Testis (tissue), 3 donors: ENCODE data around the gene UVRAG. TPM values are rescaled to one million over a fixed set of nuclear protein-coding genes. Genes with fewer than 3 reads are reported as not detected.

Experiments
- DNase-seq: peaks from one replicate; pipeline ENCODE4 v3.0.0-alpha.2; 2019
- H3K27ac ChIP-seq, 2 donors: fragments of 200-600 bp; sonication (generic); one replicate each; pipeline ENCODE4 v1.5.1; 2019
- H3K27me3 ChIP-seq: fragments of 200-600 bp; sonication (generic); one replicate; pipeline ENCODE4 v1.5.1; 2019
- H3K36me3 ChIP-seq: fragments of 200-600 bp; sonication (generic); one replicate; pipeline ENCODE4 v1.5.1; 2017; ENCODE audit warnings: low read depth; ENCODE audit errors: missing control alignments
- H3K4me1 ChIP-seq: fragments of 200-600 bp; sonication (generic); one replicate; pipeline ENCODE4 v1.5.1; 2019
- H3K4me3 ChIP-seq, 2 donors: fragments of 200-600 bp; sonication (generic); one replicate each; pipeline ENCODE4 v1.5.1; 2017 to 2019
- H3K9me3 ChIP-seq: fragments of 200-600 bp; sonication (generic); one replicate; pipeline ENCODE4 v1.5.1; 2017
- CTCF ChIP-seq, 3 experiments: fragments of 450-650 bp in 2 of 3; fragments of 200-600 bp in 1 of 3; sonication (generic) in 1 of 3; IDR thresholded peaks; one replicate each; pipeline ENCODE4 v1.5.1; 2016 to 2019; ENCODE audit warnings: antibody characterized with exemption in 3 of 3, mild to moderate bottlenecking in 2 of 3, moderate library complexity in 1 of 3
- POLR2A ChIP-seq: fragments of 450-650 bp; IDR thresholded peaks from one replicate; pipeline ENCODE4 v1.6.1; 2017; ENCODE audit warnings: antibody characterized with exemption, mild to moderate bottlenecking, moderate library complexity
- WGBS, 2 donors: methylation state at CpG; one replicate each; pipeline ENCODE4 v1.1.5; 2018; 5-methylcytosine and 5-hydroxymethylcytosine counted together
- intact Hi-C: fragments of 100-400 bp; cut with DNase I; formaldehyde crosslinking; loops from one replicate; pipeline ENCODE4 v1.15.1; 2023; ENCODE audit warnings: low total_unique reads
- polyA plus RNA-seq: library from polyadenylated mRNA; stranded (reverse); fragments of 350-450 nt; fragmentation: Illumina TruSeq; extraction: RNeasy Lipid Tissue Mini Kit (QIAGEN cat#74804); gene quantifications from one replicate; pipeline ENCODE4 v1.2.3, GENCODE V29; 2014; ENCODE audit warnings: low read depth, low replicate concordance; ENCODE audit not compliant: insufficient read depth
- total RNA-seq, 2 donors: library from RNA; depleted of rRNA; stranded (reverse); fragments of >200 nt; gene quantifications; one replicate each; pipeline ENCODE4 v1.2.3, GENCODE V29; 2016

Gene UVRAG
- total and polyA plus RNA-seq, 3 donors from 2014 or later, result 10.8 to 22.4 (median 20.1) TPM

DNA sequence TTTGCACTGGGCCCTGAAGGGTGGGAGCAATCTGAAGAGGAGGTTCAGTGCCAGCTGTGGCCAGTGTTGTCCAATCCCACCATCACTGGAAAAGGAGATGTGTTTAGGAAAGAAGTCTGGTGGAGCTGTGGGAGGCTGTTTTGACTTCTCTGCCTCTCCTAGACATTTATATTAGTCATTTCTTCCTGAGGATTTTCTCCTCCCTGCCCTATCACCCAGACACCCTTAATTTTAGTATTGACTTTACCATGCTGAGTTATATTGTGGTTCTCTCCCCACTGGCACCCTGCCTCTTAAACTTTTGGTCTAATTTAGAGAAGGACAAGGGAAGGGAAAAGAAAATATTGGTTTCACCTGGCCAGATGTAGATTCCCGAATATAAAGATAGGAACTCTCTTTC is 232.2 kb downstream of the UVRAG start:
- intact Hi-C loops, result no loop called here
- H3K4me1 ChIP-seq, result no peaks in the 10 kb centered on the region
- TF ChIP-seq POLR2A (no peak), CTCF (IDR thresholded peaks at IDR 0.05) (no peak)
- H3K36me3 ChIP-seq, result no peaks in the 10 kb centered on the region
- H3K27me3 ChIP-seq, result no peaks in the 10 kb centered on the region
- H3K4me3 ChIP-seq, result no peak overlapping the region
- no peak overlapping the region for H3K27ac ChIP-seq
- no peak for DNase-seq
- 72 to 93% methylated on average over 1 of the region's 1 CpG for WGBS, 2 donors
- no peaks in the 10 kb centered on the region for H3K9me3 ChIP-seq

DNA sequence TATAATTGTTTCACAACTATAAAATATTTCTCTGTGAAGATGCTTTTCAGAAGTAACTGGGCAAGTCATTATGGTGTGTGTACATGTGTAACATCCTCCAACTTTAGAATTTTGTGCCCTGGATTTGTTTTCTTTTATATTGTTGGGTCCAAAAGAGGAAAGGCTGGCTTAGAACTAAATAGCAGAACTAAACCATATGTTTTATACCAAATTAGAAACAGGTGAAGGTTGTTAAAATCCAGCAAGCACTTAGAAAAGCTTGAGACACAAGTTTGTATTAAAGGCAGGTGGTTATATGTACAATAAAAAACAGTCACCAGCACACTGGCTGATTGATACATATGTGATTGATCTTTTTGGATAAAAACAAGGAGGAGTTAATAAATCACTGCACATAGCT is 232.8 kb downstream of the UVRAG start:
- Histone ChIP-seq H3K4me1 (no peaks in the 10 kb centered on the region), H3K36me3 (no peaks in the 10 kb centered on the region), H3K27ac (no peak overlapping the region), H3K4me3 (no peak overlapping the region), H3K27me3 (no peaks in the 10 kb centered on the region), H3K9me3 (no peaks in the 10 kb centered on the region)
- TF ChIP-seq CTCF (IDR thresholded peaks at IDR 0.05) (no peak), POLR2A (no peak)
- DNase-seq, result no peak
- intact Hi-C loops, result no loop called here

- Histone ChIP-seq H3K27ac (no peak overlapping the region), H3K9me3 (no peaks in the 10 kb centered on the region), H3K4me3 (no peak overlapping the region), H3K4me1 (no peaks in the 10 kb centered on the region), H3K27me3 (no peaks in the 10 kb centered on the region), H3K36me3 (no peaks in the 10 kb centered on the region)
- intact Hi-C loops, result no loop called here
- no peak for TF ChIP-seq POLR2A
- peak; percentile 25 for DNase-seq
- WGBS, 2 donors, result 98% methylated on average over 5 of the region's 5 CpGs
These were observed 233.8 kb downstream of the UVRAG start for GRCh38 chr11:76048763-76049162.

GRCh38 chr11:76049511-76049910 is 234.5 kb downstream of the UVRAG start:
- no peak for DNase-seq
- Histone ChIP-seq H3K9me3 (no peaks in the 10 kb centered on the region), H3K27ac (no peak overlapping the region), H3K4me3 (no peak overlapping the region), H3K4me1 (no peaks in the 10 kb centered on the region), H3K36me3 (no peaks in the 10 kb centered on the region), H3K27me3 (no peaks in the 10 kb centered on the region)
- intact Hi-C loops, result no loop called here
- 84 to 94% methylated on average over 3 of the region's 3 CpGs for WGBS, 2 donors
- no peak for TF ChIP-seq CTCF (IDR thresholded peaks at IDR 0.05)
- TF ChIP-seq POLR2A, result no peak

DNA sequence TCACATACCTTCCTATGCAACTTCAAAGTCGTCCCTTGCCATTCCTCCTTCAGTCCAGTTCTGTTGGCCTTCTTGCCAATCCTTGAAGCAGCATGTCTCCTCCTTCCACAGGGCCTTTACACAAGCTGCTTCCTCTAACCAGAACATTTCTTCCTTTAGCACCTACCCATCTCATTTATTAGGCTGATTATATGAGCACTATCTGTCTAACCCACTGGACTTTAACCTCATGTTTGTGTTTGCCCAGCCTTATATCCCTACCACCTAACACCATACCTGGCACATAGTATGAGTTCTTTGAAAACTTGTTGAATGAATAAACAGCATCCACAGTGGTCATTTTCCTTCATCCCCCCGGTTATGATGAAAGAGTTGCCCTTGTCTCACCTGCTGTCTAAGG is 236.9 kb downstream of the UVRAG start:
- H3K4me3 ChIP-seq, result no peak overlapping the region
- no peak for DNase-seq
- no peaks in the 10 kb centered on the region for H3K4me1 ChIP-seq
- H3K27ac ChIP-seq, result no peak overlapping the region
- intact Hi-C loops, result no loop called here
- H3K27me3 ChIP-seq, result no peaks in the 10 kb centered on the region
- no peak for TF ChIP-seq CTCF (IDR thresholded peaks at IDR 0.05)
- no peak for TF ChIP-seq POLR2A
- H3K36me3 ChIP-seq, result no peaks in the 10 kb centered on the region
- no peaks in the 10 kb centered on the region for H3K9me3 ChIP-seq
- WGBS, 2 donors, result 94 to 97% methylated on average over 2 of the region's 2 CpGs
